HG02763 (cell line): ENCODE measurements around the gene POLE2.
"Not testable (repeated sequence)": the region's sequence is repeated elsewhere in the genome, so short reads cannot be mapped to it uniquely, and the experiment has no call there.

Experiments
- ATAC-seq: cut with Tn5 transposase; IDR thresholded peaks from one replicate; pipeline ENCODE4 v1.9.1; 2021; ENCODE audit warnings: mild to moderate bottlenecking, moderate library complexity; ENCODE audit not compliant: unreplicated experiment

POLE2 gene

GRCh38 chr14:49619730-49620129 is 68.3 kb downstream of the POLE2 start:
- no peak for ATAC-seq

- not testable (repeated sequence) for ATAC-seq
Measured at GRCh38 chr14:49619273-49619672, 68.7 kb downstream of the POLE2 start.

GRCh38 chr14:49617852-49618519 is 70.0 kb downstream of the POLE2 start:
- ATAC-seq = no peak

- ATAC-seq = no peak
Measured at GRCh38 chr14:49615776-49616175, 72.2 kb downstream of the POLE2 start.

GRCh38 chr14:49614196-49614595 is 73.8 kb downstream of the POLE2 start:
- ATAC-seq = no peak

GRCh38 chr14:49612671-49613070 is 75.3 kb downstream of the POLE2 start:
- ATAC-seq = no peak

- ATAC-seq = no peak
Measured at GRCh38 chr14:49612251-49612650, 75.8 kb downstream of the POLE2 start.

GRCh38 chr14:49607583-49607982 is 80.4 kb downstream of the POLE2 start:
- no peak for ATAC-seq

- ATAC-seq = peak; percentile 51
Measured at GRCh38 chr14:49598485-49599300, 89.3 kb downstream of the POLE2 start, which contains the start of gene LRR1. LRR1 (plus strand) TSS chr14:49598940; CDS start chr14:49599021, 81 bp downstream.

- ATAC-seq = no peak
Measured at GRCh38 chr14:49598189-49598484, 89.9 kb downstream of the POLE2 start.

- no peak for ATAC-seq
Measured at GRCh38 chr14:49594347-49595091, 93.5 kb downstream of the POLE2 start.
